ENCODE data around the gene TDRD12.

GRCh38 chr19:32861596-32861995, 142.0 kb downstream of the TDRD12 start:
- TF ChIP-seq SP1 (CRISPR knock-in tag; conservative IDR thresholded peaks at IDR 0.05) (no peak), CTCF (IDR thresholded peaks at IDR 0.05) (no peak), PREB (CRISPR knock-in tag; IDR thresholded peaks at IDR 0.05; ENCODE audit: borderline replicate concordance) (no peak), RELA (CRISPR knock-in tag; IDR thresholded peaks at IDR 0.05; ENCODE audit: borderline replicate concordance) (no peak), ELF4 (CRISPR knock-in tag; IDR thresholded peaks at IDR 0.05; ENCODE audit: low read depth) (no peak), ATF2 (CRISPR knock-in tag; IDR thresholded peaks at IDR 0.05; ENCODE audit: borderline replicate concordance, low read depth) (no peak), ZNF423 (CRISPR knock-in tag; IDR thresholded peaks at IDR 0.05) (no peak), ZNF232 (CRISPR knock-in tag; IDR thresholded peaks at IDR 0.05) (no peak), FOXJ3 (CRISPR knock-in tag; IDR thresholded peaks at IDR 0.05; ENCODE audit: borderline replicate concordance) (no peak), ZNF138 (CRISPR knock-in tag; conservative IDR thresholded peaks at IDR 0.05) (no peak), MAX (CRISPR knock-in tag; IDR thresholded peaks at IDR 0.05) (no peak), SMAD4 (CRISPR knock-in tag; IDR thresholded peaks at IDR 0.05) (no peak), FOXP1 (CRISPR knock-in tag; IDR thresholded peaks at IDR 0.05; ENCODE audit: borderline replicate concordance) (no peak)
